Endothelial cell of umbilical vein (primary cell): ENCODE results near the gene PRKCB. TPM values are rescaled to one million over a fixed set of nuclear protein-coding genes. Genes with fewer than 3 reads are reported as not detected.

Source experiments
- BruUV-seq: library from RNA; stranded (reverse); fragments of 400-500 nt; replicated peaks from 2 replicates; lab custom pipeline; 2021; lab: Mats Ljungman, UMichigan
- CTCF ChIA-PET: fragments of 300-600, 350-600 bp; sonication (Branson Sonifier 250); formaldehyde crosslinking; loops from one replicate; lab custom pipeline; 2021; ENCODE audit warnings: antibody characterized with exemption, inconsistent platforms; lab: Charles Lee
- POLR2A ChIA-PET: fragments of 300-600, 350-600 bp; sonication (Branson Sonifier 250); formaldehyde crosslinking; loops from one replicate; lab custom pipeline; 2021; ENCODE audit warnings: antibody characterized with exemption, inconsistent platforms; lab: Charles Lee
- DNase-seq: peaks from one replicate; pipeline ENCODE4 v3.0.0-alpha.2; 2011; ENCODE audit warnings: low read depth, low spot score
- FAIRE-seq: peaks from 2 replicates; lab custom pipeline; 2011; peaks lifted over from hg19 to GRCh38; lab: Jason Lieb, UNC
- H2AFZ ChIP-seq: 2 replicates; pipeline ENCODE4 v1.6.0; 2012; ENCODE audit warnings: low read depth, low read length, control low read depth, inconsistent platforms
- H3K27ac ChIP-seq: 2 replicates; pipeline ENCODE4 v1.5.1; 2011; ENCODE audit warnings: low read depth, mild to moderate bottlenecking, control low read depth, low read length, moderate library complexity; ENCODE audit not compliant: insufficient read depth
- H3K27me3 ChIP-seq, 2 experiments: 2 replicates each; pipeline versions ENCODE4 v1.6.0 to v1.6.1; 2011; ENCODE audit warnings: low read length in 2 of 2, mixed read lengths in 1 of 2; ENCODE audit not compliant: control insufficient read depth in 2 of 2, insufficient read depth in 2 of 2
- H3K36me3 ChIP-seq, 2 experiments: 2 replicates in 1 of 2; 3 replicates in 1 of 2; pipeline ENCODE4 v1.5.1; 2011; ENCODE audit warnings: low read length in 2 of 2, mild to moderate bottlenecking in 1 of 2, moderate library complexity in 1 of 2; ENCODE audit not compliant: control insufficient read depth in 2 of 2, insufficient read depth in 2 of 2; ENCODE audit errors: extremely low read depth in 1 of 2
- H3K4me1 ChIP-seq: 3 replicates; pipeline ENCODE4 v1.5.1; 2011; ENCODE audit warnings: mild to moderate bottlenecking, low read length; ENCODE audit not compliant: control insufficient read depth, insufficient read depth; ENCODE audit errors: extremely low read depth
- H3K4me2 ChIP-seq: 2 replicates; pipeline ENCODE4 v1.6.1; 2011; ENCODE audit warnings: low read length, control low read depth, mixed read lengths; ENCODE audit not compliant: insufficient read depth
- H3K4me3 ChIP-seq, 3 experiments: fragments of 200-600 bp in 1 of 3; sonication (generic), shearing (Covaris generic) in 1 of 3; replicated peaks in 1 of 3; 2 replicates each; pipeline ENCODE4 v1.5.1; 2011 to 2016; ENCODE audit warnings: control low read depth in 3 of 3, low read length in 3 of 3, mild to moderate bottlenecking in 2 of 3, inconsistent platforms in 1 of 3, low read depth in 1 of 3, moderate library complexity in 1 of 3; ENCODE audit not compliant: insufficient read depth in 1 of 3
- H3K79me2 ChIP-seq: 2 replicates; pipeline ENCODE4 v1.6.0; 2012; ENCODE audit warnings: low read length, inconsistent platforms; ENCODE audit not compliant: control insufficient read depth, insufficient read depth
- H3K9ac ChIP-seq: replicated peaks from 2 replicates; pipeline ENCODE3; 2011; ENCODE audit warnings: low read length, control low read depth; ENCODE audit not compliant: insufficient read depth; ENCODE audit errors: extremely low read depth
- H3K9me1 ChIP-seq: replicated peaks from 3 replicates; pipeline ENCODE4 v1.6.0; 2011; ENCODE audit warnings: mild to moderate bottlenecking, low read length; ENCODE audit not compliant: control insufficient read depth, insufficient read depth; ENCODE audit errors: extremely low read depth
- H3K9me3 ChIP-seq: replicated peaks from 2 replicates; pipeline ENCODE4 v1.5.1; 2012; ENCODE audit warnings: low read length, inconsistent platforms; ENCODE audit not compliant: control insufficient read depth, insufficient read depth
- H4K20me1 ChIP-seq: replicated peaks from 2 replicates; pipeline ENCODE3; 2011; ENCODE audit warnings: mild to moderate bottlenecking, low read length; ENCODE audit not compliant: control insufficient read depth, insufficient read depth; ENCODE audit errors: extremely low read depth
- CTCF ChIP-seq, 2 donors: IDR thresholded peaks; 1 replicate in 1 of 2; 2 replicates in 1 of 2; pipeline ENCODE4 v1.5.1; 2011; ENCODE audit warnings: low read length in 2 of 2, mild to moderate bottlenecking in 2 of 2, moderate library complexity in 2 of 2, control low read depth in 1 of 2, inconsistent platforms in 1 of 2, low read depth in 1 of 2; ENCODE audit not compliant: insufficient read depth in 1 of 2; ENCODE audit errors: extremely low read depth in 1 of 2
- EZH2 ChIP-seq: IDR thresholded peaks from 2 replicates; pipeline ENCODE4 v1.6.1; 2012; ENCODE audit warnings: borderline replicate concordance, low read depth, mild to moderate bottlenecking, moderate library complexity, low read length, inconsistent platforms; ENCODE audit not compliant: severe bottlenecking
- GATA2 ChIP-seq: IDR thresholded peaks from 2 replicates; pipeline ENCODE4 v1.7.0; 2011; ENCODE audit warnings: low read depth, mild to moderate bottlenecking, moderate library complexity, mixed read lengths, low read length; ENCODE audit not compliant: insufficient read length, insufficient read depth
- JUN ChIP-seq: IDR thresholded peaks from 2 replicates; pipeline ENCODE4 v1.6.1; 2011; ENCODE audit warnings: borderline replicate concordance, low read depth; ENCODE audit not compliant: insufficient read length, insufficient read depth
- MAX ChIP-seq: IDR thresholded peaks from 2 replicates; pipeline ENCODE4 v1.6.1; 2011; ENCODE audit not compliant: insufficient read depth, insufficient read length
- MYC ChIP-seq: IDR thresholded peaks from one replicate; pipeline ENCODE4 v1.6.1; 2011; ENCODE audit warnings: mild to moderate bottlenecking, low read depth, low read length
- POLR2A ChIP-seq: IDR thresholded peaks from 2 replicates; pipeline ENCODE4 v1.6.1; 2012; ENCODE audit warnings: low read depth, mild to moderate bottlenecking, control low read depth, low read length
- POLR2AphosphoS5 ChIP-seq: IDR thresholded peaks from 2 replicates; pipeline ENCODE4 v1.6.1; 2012; ENCODE audit warnings: low read depth, mild to moderate bottlenecking, control low read depth, low read length, moderate library complexity; ENCODE audit not compliant: insufficient read depth
- dilution Hi-C: fragments of 300-500 bp; cut with MboI; formaldehyde crosslinking; loops from one replicate; pipeline ENCODE4 v1.15.0; 2019; ENCODE audit warnings: low sequenced_read_pairs; ENCODE audit not compliant: extremely low pct_ligation_motif_present
- intact Hi-C: fragments of 100-400 bp; cut with micrococcal nuclease; formaldehyde crosslinking; loops from one replicate; pipeline ENCODE4 v1.10.0; 2022
- polyA plus RNA-seq, 4 experiments: library from polyadenylated mRNA; depleted of rRNA in 3 of 4; stranded (reverse) in 3 of 4; unstranded in 1 of 4; fragments of >200 nt; gene quantifications; 2 replicates each; pipeline versions ENCODE4 v1.2.1 to v1.2.3, GENCODE V29; 2011 to 2012; ENCODE audit warnings: missing spikeins in 1 of 4
- total RNA-seq: library from RNA; stranded (reverse); gene quantifications from 2 replicates; pipeline ENCODE4 v1.2.3, GENCODE V29; 2021

PRKCB gene
- total and polyA plus RNA-seq, 2 donors (not counting 3 experiments of a cell fraction or from before 2014, with no cell fraction given): 0.01 TPM; not detected in 1

GRCh38 chr16:24119807-24120206 lies 284.0 kb downstream of the PRKCB start:
- POLR2A ChIA-PET: no interaction called here
- BruUV-seq: no TSS peak

More at GRCh38 chr16:24119807-24120206, 284.0 kb downstream of the PRKCB start:
- intact Hi-C loops (no loop called here), dilution Hi-C loops (no loop called here)
- H3K36me3 ChIP-seq: no peaks in the 10 kb centered on the region
- no peaks in the 10 kb centered on the region for H3K4me1 ChIP-seq
- no peaks in the 10 kb centered on the region for H4K20me1 ChIP-seq
- FAIRE-seq (no peak), DNase-seq (no peak)
- no peaks in the 10 kb centered on the region for H3K9me3 ChIP-seq
- H3K27ac ChIP-seq: no peak overlapping the region
- no peak for TF ChIP-seq POLR2A
- no peak for TF ChIP-seq GATA2
- no peak for TF ChIP-seq EZH2
- no peak for TF ChIP-seq MYC
- no peak for TF ChIP-seq CTCF (IDR thresholded peaks at IDR 0.05; ENCODE audit: extremely low read depth in 1 of 2, insufficient read depth in 1 of 2, low read depth in 1 of 2, low read length in 2 of 2)
- no peak for TF ChIP-seq POLR2AphosphoS5
- no peak for TF ChIP-seq MAX
- TF ChIP-seq JUN: no peak
- no peak overlapping the region for H3K4me3 ChIP-seq
- H2AFZ ChIP-seq: no peak overlapping the region
- H3K27me3 ChIP-seq: no peaks in the 10 kb centered on the region
- no peak overlapping the region for H3K9ac ChIP-seq
- CTCF ChIA-PET: no interaction called here
- H3K9me1 ChIP-seq: no peaks in the 10 kb centered on the region
- H3K79me2 ChIP-seq: no peaks in the 10 kb centered on the region
- no peak overlapping the region for H3K4me2 ChIP-seq
